KOPT-K1 (cell line): ENCODE measurements around the gene GATA6.
"Not testable (repeated sequence)": the region's sequence is repeated elsewhere in the genome, so short reads cannot be mapped to it uniquely, and the experiment has no call there.

Source experiments
- H3K27ac ChIP-seq: fragments of 200-600 bp; sonication (generic); 2 replicates; pipeline ENCODE4 v1.5.1; 2016; ENCODE audit warnings: antibody characterized with exemption, mild to moderate bottlenecking, low read depth, low read length; ENCODE audit not compliant: poor library complexity, severe bottlenecking
- H3K36me3 ChIP-seq: fragments of 200-600 bp; sonication (generic); 2 replicates; pipeline ENCODE4 v1.5.1; 2017; ENCODE audit warnings: antibody characterized with exemption, mild to moderate bottlenecking, low read length, moderate library complexity; ENCODE audit not compliant: insufficient read depth
- H3K9me3 ChIP-seq: fragments of 200-600 bp; sonication (generic); 2 replicates; pipeline ENCODE4 v1.5.1; 2017; ENCODE audit warnings: antibody characterized with exemption, low read length, mild to moderate bottlenecking; ENCODE audit not compliant: insufficient read depth, poor library complexity, severe bottlenecking

GATA6 gene

GRCh38 chr18:22185273-22185672 lies 15.9 kb downstream of the GATA6 start:
- H3K9me3 ChIP-seq = no peaks in the 10 kb centered on the region
- no peaks in the 10 kb centered on the region for H3K36me3 ChIP-seq
- H3K27ac ChIP-seq = no peak overlapping the region

GRCh38 chr18:22185771-22186386 lies 16.5 kb downstream of the GATA6 start:
- no peaks in the 10 kb centered on the region for H3K36me3 ChIP-seq
- H3K9me3 ChIP-seq = no peaks in the 10 kb centered on the region
- H3K27ac ChIP-seq = no peak overlapping the region

DNA sequence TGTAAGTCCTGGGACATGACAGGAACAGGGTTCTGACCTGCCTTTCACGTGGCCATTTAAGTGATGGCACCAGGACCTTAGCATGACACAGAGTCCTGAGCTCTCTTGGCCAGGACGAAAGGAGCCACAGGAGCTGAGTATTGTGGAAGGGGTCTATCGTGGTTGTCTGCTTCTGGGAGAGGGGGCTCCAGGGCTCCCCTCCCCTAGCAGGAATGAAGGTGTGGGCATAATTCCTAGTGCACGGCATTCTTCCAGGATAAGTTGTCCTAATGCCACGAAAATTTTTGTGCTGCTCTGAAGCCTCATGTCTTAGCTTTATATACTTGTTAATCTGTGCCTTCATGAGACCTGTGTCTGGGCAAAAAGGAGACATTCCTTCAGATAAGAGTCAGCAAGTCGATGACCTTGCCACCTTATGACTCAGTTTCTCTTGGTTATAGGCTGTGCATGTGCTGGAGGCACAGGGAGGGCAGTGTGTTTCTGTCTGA lies 17.1 kb downstream of the GATA6 start:
- Histone ChIP-seq H3K9me3 (no peaks in the 10 kb centered on the region), H3K27ac (no peak overlapping the region), H3K36me3 (no peaks in the 10 kb centered on the region)

DNA sequence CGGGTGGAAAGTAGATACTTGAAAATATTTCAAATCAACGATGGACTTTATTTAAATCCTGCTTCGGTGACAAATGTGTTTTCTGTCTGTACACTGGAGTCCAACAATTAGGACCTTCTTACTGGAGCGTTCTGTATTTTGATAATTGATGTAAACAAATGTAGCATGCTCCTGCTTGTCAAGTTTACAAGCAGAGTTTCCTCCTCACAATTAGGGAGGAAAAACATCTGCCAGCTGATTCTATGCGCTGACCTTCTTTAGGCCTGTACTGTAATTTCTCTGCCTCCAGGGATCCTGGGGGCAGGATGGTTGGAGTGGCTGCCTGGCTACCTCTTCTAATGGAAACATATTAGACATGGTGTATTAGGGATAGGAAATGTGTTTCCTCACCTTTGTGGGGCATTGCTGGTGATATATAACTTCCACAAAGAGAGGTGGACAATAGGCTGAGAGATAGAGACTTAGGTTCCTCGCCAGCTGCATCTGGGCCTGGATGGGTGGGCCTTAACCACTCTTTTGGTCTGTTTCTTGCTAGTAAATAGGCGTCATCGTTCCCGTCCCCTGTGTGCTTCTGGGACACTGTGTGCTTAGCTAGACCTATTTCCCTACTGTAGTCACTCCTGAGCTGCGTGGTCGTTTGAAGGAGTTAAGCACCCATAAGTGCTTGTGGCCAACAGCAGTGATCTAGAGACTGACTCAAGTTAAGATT lies 19.3 kb downstream of the GATA6 start:
- no peaks in the 10 kb centered on the region for H3K36me3 ChIP-seq
- H3K9me3 ChIP-seq = no peaks in the 10 kb centered on the region
- H3K27ac ChIP-seq = no peak overlapping the region

GRCh38 chr18:22189449-22190166 lies 20.2 kb downstream of the GATA6 start:
- H3K36me3 ChIP-seq = no peaks in the 10 kb centered on the region
- H3K27ac ChIP-seq = no peak overlapping the region
- no peaks in the 10 kb centered on the region for H3K9me3 ChIP-seq

GRCh38 chr18:22191346-22191695 lies 21.9 kb downstream of the GATA6 start:
- no peaks in the 10 kb centered on the region for H3K36me3 ChIP-seq
- H3K9me3 ChIP-seq = no peaks in the 10 kb centered on the region
- H3K27ac ChIP-seq = no peak overlapping the region

DNA sequence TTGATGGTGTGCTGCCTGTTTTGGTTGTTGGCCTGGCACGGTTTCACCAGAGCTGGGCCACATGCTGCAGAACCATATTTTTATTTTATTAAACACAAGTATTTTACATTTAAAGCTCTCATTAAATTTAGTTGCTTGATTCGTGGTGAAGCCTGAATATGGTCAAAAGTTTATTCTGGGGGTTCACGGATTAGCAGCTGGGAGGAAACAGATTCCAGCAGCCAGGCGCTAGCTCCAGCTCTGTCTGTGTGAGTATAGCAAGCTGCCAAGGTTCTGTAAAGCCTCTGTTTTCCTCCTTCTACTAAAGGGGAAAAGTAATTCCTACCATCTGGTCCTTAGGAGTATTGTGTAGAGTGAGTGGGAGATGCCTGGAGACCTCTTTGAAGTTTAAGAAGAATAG lies 22.5 kb downstream of the GATA6 start:
- Histone ChIP-seq H3K27ac (no peak overlapping the region), H3K36me3 (no peaks in the 10 kb centered on the region), H3K9me3 (no peaks in the 10 kb centered on the region)

DNA sequence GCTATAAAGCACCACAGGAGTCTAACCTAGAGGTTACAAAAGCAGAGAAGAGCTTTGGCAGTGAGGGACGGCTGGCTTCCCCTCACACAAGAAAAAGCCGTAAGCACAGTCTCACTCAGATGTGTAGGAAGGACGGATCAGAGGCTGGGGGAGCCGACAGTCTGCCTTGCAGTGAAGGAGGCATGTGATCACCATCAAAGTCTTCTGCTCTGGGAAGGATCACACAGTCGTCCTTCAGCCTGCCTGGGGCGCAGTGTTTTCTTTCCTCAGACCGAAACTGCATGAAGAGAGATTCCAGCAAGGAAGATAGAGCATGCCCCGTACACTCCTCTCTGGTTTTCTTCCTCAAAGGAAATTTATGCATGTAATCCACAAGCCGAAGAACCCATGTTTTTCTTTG lies 24.1 kb downstream of the GATA6 start:
- no peak overlapping the region for H3K27ac ChIP-seq
- no peaks in the 10 kb centered on the region for H3K36me3 ChIP-seq
- no peaks in the 10 kb centered on the region for H3K9me3 ChIP-seq

DNA sequence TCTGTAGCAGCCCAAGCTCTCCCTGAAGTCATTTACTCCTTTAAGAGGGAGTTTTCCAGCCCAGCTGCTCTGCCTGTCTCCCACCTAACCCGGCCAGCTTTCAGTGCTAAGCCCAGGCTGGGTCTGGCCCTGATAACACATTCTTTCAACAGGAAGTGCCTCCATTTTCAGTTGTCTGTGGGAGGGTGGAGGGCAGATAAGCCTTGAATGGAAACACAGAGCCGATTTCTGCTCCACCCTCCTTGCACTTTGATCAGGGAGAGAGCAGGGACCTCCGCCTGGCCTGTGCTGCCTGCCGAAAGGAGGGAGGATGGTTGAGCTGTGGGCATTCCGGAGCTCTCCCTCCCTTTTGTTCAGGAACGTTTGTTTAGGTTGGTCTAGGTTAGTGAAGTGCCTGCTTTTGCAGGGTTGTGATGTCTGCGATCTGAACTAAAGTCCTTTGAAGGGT lies 24.8 kb downstream of the GATA6 start:
- Histone ChIP-seq H3K9me3 (no peaks in the 10 kb centered on the region), H3K36me3 (no peaks in the 10 kb centered on the region), H3K27ac (no peak overlapping the region)

DNA sequence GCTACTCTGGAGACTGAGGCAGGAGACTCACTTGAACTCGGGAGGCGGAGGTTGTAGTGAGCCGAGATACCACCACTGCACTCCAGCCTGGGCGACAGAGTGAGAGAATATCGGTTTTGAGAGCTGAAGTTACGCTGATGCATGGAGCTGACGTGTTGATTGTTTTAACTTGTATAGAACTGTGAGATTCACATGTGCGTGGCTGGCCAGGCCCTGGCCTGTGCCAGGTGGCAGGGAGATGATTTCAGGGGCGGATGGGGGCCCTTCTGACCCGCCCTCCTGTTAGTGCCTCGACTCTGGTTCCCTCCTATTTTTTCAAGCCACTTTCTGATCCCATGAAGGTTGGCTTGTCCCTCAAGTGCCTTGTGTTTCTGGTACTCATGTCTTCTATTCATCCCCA lies 25.7 kb downstream of the GATA6 start:
- H3K9me3 ChIP-seq = no peaks in the 10 kb centered on the region

DNA sequence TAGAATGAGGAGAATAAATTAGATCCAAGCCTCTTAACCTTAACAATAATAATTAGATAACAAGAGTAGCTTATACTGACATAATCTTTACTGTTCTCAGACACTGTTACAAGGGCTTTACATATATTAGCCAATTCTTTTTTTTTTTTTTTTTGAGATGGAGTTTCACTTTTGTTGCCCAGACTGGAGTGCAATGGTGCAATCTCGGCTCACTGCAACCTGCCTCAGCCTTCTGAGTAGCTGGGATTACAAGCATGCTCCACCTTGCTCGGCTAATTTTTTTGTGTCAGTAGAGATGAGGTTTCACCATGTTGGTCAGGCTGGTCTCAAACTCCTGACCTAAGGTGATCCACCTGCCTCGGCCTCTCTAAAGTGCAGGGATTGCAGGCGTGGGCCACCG lies 27.6 kb downstream of the GATA6 start:
- not testable (repeated sequence) for H3K9me3 ChIP-seq, H3K36me3 ChIP-seq, H3K27ac ChIP-seq

More for the DNA sequence above, 25.7 kb downstream of the GATA6 start:
- Histone ChIP-seq H3K27ac (no peak overlapping the region), H3K36me3 (no peaks in the 10 kb centered on the region)

GRCh38 chr18:22197668-22198067 lies 28.3 kb downstream of the GATA6 start:
- Histone ChIP-seq H3K27ac (no peak overlapping the region), H3K9me3 (no peaks in the 10 kb centered on the region), H3K36me3 (no peaks in the 10 kb centered on the region)

DNA sequence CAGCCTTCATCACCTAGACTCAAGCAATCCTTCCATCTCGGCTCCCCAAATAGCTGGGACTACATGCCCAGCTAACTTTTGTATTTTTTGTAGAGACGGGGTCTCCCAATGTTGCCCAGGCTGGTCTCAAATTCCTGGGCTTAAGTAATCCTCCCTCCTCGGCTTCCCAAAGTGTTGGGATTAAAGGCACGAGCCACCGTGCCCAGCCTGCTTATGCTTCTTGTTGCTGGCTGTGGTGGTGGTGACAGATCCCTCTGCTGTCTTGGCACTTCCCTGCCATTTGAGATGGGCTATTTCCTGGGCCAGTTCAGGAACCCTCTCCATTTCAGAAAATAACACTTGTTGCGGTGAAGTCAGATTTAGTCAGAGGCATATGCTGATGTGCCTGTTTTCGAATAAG lies 28.8 kb downstream of the GATA6 start:
- Histone ChIP-seq H3K9me3 (no peaks in the 10 kb centered on the region), H3K27ac (no peak overlapping the region), H3K36me3 (no peaks in the 10 kb centered on the region)

- Histone ChIP-seq H3K27ac (no peak overlapping the region), H3K9me3 (no peaks in the 10 kb centered on the region), H3K36me3 (no peaks in the 10 kb centered on the region)
Observed at GRCh38 chr18:22199005-22199404, 29.6 kb downstream of the GATA6 start.

DNA sequence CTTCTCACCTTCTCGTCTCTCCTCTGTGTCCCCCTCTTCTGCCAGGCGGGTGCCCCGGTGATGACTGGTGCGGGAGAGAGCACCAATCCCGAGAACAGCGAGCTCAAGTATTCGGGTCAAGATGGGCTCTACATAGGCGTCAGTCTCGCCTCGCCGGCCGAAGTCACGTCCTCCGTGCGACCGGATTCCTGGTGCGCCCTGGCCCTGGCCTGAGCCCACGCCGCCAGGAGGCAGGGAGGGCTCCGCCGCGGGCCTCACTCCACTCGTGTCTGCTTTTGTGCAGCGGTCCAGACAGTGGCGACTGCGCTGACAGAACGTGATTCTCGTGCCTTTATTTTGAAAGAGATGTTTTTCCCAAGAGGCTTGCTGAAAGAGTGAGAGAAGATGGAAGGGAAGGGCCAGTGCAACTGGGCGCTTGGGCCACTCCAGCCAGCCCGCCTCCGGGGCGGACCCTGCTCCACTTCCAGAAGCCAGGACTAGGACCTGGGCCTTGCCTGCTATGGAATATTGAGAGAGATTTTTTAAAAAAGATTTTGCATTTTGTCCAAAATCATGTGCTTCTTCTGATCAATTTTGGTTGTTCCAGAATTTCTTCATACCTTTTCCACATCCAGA lies 31.3 kb downstream of the GATA6 start:
- H3K9me3 ChIP-seq = no peaks in the 10 kb centered on the region
- no peaks in the 10 kb centered on the region for H3K36me3 ChIP-seq
- no peak overlapping the region for H3K27ac ChIP-seq
